Gastroesophageal sphincter (tissue), 3 donors: ENCODE measurements around the gene DMRTC1B.
"Not testable (repeated sequence)": the region's sequence is repeated elsewhere in the genome, so short reads cannot be mapped to it uniquely, and the experiment has no call there.

Source experiments
- EP300 ChIP-seq: sonication (generic); formaldehyde crosslinking; IDR thresholded peaks from one replicate; pipeline ENCODE4 v1.6.1; 2017; ENCODE audit warnings: antibody characterized with exemption, mild to moderate bottlenecking
- TF ChIP-seq, protein P1 (sequence below), 4 experiments: fragments of 200-600 bp in 2 of 4; fragments of 450-650 bp in 2 of 4; sonication (generic) in 1 of 4; IDR thresholded peaks; one replicate each; pipeline ENCODE4 v1.5.1; 2017 to 2019; ENCODE audit warnings: antibody characterized with exemption in 4 of 4, mild to moderate bottlenecking in 2 of 4, moderate library complexity in 2 of 4

DNA sequence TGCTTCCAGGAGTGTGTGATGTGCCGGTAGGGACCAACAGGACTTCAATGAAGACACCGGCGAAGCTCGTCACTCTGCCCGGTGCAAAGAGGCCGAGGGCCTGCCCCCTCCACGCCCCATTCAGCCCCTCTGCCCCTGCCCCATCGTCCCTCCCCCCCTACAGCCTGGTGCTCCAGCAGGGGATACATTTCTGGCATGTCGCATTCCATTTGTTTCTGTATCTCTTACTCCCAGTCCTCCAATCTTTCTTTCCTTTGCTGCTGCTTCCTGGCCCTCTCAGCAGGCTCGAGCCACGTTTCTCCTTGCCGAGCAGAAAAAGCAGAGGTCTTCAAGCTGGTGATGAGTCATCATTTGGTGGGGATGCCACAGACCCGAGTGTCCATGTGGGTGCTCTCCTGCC, 31.4 kb downstream of the DMRTC1B start, which contains the start of gene FAM236D:
- TF ChIP-seq, protein P1, sequence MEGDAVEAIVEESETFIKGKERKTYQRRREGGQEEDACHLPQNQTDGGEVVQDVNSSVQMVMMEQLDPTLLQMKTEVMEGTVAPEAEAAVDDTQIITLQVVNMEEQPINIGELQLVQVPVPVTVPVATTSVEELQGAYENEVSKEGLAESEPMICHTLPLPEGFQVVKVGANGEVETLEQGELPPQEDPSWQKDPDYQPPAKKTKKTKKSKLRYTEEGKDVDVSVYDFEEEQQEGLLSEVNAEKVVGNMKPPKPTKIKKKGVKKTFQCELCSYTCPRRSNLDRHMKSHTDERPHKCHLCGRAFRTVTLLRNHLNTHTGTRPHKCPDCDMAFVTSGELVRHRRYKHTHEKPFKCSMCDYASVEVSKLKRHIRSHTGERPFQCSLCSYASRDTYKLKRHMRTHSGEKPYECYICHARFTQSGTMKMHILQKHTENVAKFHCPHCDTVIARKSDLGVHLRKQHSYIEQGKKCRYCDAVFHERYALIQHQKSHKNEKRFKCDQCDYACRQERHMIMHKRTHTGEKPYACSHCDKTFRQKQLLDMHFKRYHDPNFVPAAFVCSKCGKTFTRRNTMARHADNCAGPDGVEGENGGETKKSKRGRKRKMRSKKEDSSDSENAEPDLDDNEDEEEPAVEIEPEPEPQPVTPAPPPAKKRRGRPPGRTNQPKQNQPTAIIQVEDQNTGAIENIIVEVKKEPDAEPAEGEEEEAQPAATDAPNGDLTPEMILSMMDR (IDR thresholded peaks at IDR 0.05), result not testable (repeated sequence)
- not testable (repeated sequence) for TF ChIP-seq EP300
